ENCODE measurements around the gene ELF5. TPM values are rescaled to one million over a fixed set of nuclear protein-coding genes. Genes with fewer than 3 reads are reported as not detected.

ELF5 gene
- total and polyA plus RNA-seq, 2 of the 13 experiments (the other 11 are each of a cell fraction or from before 2014, with no cell fraction given), result 0.51 to 2.6 TPM

DNA sequence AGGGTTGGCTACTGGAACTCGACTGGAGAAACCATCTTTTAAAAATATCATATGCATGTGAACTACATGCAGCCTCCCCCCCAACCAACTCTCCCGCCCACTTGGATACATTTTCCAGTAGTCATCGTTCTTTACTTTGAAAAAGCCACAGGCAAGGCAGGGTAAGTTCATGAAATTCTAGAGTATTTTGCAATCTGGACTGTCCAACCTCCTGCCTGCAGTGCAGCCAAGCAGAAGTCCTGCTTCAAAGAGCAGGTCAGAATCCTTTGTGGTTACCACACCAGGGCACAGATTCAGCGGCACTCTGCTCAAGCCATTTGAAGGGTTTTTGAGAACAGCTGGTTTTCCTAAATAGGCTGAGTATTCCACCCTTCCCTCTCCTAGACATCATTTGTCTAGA lies 12.1 kb downstream of the ELF5 start (continued):
- TF ChIP-seq ZNF335 (CRISPR knock-in tag; IDR thresholded peaks at IDR 0.05) (peak; percentile 97), MAFK (conservative IDR thresholded peaks at IDR 0.05 in 1 of 2, IDR thresholded peaks at IDR 0.05 in 1 of 2; ENCODE audit: low read length in 2 of 2) (0 out of 4 replicates have a peak, but pooled peaks of 1 of the 2 experiments have one; percentile 9), AGO2 (optimal IDR thresholded peaks at IDR 0.05; ENCODE audit: low read depth, low read length) (no peak), IKZF1 (IDR thresholded peaks at IDR 0.05) (no peak), RXRB (CRISPR knock-in tag; IDR thresholded peaks at IDR 0.05; ENCODE audit: borderline replicate concordance) (peak; percentile 46; the same call in 1 of the 2 replicates), ZNF558 (CRISPR knock-in tag; IDR thresholded peaks at IDR 0.05; ENCODE audit: borderline replicate concordance) (no peak), MEIS1 (CRISPR knock-in tag; IDR thresholded peaks at IDR 0.05; ENCODE audit: borderline replicate concordance) (no peak), LCORL (IDR thresholded peaks at IDR 0.05) (no peak), LCORL (CRISPR knock-in tag; IDR thresholded peaks at IDR 0.05) (peak; percentile 72), GATAD1 (CRISPR knock-in tag; IDR thresholded peaks at IDR 0.05) (no peak), ISX (CRISPR knock-in tag; conservative IDR thresholded peaks at IDR 0.05) (no peak), NCOR1 (IDR thresholded peaks at IDR 0.05; ENCODE audit: borderline replicate concordance, low read length) (peak; percentile 57; the same call in 1 of the 2 replicates), ZFP41 (CRISPR knock-in tag; IDR thresholded peaks at IDR 0.05; ENCODE audit: borderline replicate concordance) (no peak)
- TF ChIP-seq, protein P1, sequence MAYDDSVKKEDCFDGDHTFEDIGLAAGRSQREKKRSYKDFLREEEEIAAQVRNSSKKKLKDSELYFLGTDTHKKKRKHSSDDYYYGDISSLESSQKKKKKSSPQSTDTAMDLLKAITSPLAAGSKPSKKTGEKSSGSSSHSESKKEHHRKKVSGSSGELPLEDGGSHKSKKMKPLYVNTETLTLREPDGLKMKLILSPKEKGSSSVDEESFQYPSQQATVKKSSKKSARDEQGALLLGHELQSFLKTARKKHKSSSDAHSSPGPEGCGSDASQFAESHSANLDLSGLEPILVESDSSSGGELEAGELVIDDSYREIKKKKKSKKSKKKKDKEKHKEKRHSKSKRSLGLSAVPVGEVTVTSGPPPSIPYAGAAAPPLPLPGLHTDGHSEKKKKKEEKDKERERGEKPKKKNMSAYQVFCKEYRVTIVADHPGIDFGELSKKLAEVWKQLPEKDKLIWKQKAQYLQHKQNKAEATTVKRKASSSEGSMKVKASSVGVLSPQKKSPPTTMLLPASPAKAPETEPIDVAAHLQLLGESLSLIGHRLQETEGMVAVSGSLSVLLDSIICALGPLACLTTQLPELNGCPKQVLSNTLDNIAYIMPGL (CRISPR knock-in tag; IDR thresholded peaks at IDR 0.05; ENCODE audit: borderline replicate concordance in 1 of 2, low read depth in 1 of 2), result 0 out of 4 replicates have a peak, but pooled peaks of 1 of the 2 experiments have one; percentile 10
- TF ChIP-seq, protein P2, sequence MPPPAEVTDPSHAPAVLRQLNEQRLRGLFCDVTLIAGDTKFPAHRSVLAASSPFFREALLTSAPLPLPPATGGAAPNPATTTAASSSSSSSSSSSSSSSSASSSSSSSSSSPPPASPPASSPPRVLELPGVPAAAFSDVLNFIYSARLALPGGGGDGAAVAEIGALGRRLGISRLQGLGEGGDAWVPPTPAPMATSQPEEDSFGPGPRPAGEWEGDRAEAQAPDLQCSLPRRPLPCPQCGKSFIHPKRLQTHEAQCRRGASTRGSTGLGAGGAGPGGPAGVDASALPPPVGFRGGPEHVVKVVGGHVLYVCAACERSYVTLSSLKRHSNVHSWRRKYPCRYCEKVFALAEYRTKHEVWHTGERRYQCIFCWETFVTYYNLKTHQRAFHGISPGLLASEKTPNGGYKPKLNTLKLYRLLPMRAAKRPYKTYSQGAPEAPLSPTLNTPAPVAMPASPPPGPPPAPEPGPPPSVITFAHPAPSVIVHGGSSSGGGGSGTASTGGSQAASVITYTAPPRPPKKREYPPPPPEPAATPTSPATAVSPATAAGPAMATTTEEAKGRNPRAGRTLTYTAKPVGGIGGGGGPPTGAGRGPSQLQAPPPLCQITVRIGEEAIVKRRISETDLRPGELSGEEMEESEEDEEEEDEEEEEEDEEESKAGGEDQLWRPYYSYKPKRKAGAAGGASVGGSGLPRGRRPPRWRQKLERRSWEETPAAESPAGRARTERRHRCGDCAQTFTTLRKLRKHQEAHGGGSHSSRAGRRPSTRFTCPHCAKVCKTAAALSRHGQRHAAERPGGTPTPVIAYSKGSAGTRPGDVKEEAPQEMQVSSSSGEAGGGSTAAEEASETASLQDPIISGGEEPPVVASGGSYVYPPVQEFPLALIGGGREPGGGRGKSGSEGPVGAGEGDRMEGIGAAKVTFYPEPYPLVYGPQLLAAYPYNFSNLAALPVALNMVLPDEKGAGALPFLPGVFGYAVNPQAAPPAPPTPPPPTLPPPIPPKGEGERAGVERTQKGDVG (CRISPR knock-in tag; IDR thresholded peaks at IDR 0.05; ENCODE audit: borderline replicate concordance), result no peak
- TF ChIP-seq, protein P3, sequence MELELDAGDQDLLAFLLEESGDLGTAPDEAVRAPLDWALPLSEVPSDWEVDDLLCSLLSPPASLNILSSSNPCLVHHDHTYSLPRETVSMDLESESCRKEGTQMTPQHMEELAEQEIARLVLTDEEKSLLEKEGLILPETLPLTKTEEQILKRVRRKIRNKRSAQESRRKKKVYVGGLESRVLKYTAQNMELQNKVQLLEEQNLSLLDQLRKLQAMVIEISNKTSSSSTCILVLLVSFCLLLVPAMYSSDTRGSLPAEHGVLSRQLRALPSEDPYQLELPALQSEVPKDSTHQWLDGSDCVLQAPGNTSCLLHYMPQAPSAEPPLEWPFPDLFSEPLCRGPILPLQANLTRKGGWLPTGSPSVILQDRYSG (CRISPR knock-in tag; IDR thresholded peaks at IDR 0.05), result no peak
- TF ChIP-seq, protein P4, sequence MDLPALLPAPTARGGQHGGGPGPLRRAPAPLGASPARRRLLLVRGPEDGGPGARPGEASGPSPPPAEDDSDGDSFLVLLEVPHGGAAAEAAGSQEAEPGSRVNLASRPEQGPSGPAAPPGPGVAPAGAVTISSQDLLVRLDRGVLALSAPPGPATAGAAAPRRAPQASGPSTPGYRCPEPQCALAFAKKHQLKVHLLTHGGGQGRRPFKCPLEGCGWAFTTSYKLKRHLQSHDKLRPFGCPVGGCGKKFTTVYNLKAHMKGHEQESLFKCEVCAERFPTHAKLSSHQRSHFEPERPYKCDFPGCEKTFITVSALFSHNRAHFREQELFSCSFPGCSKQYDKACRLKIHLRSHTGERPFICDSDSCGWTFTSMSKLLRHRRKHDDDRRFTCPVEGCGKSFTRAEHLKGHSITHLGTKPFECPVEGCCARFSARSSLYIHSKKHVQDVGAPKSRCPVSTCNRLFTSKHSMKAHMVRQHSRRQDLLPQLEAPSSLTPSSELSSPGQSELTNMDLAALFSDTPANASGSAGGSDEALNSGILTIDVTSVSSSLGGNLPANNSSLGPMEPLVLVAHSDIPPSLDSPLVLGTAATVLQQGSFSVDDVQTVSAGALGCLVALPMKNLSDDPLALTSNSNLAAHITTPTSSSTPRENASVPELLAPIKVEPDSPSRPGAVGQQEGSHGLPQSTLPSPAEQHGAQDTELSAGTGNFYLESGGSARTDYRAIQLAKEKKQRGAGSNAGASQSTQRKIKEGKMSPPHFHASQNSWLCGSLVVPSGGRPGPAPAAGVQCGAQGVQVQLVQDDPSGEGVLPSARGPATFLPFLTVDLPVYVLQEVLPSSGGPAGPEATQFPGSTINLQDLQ (CRISPR knock-in tag; IDR thresholded peaks at IDR 0.05), result no peak
- TF ChIP-seq, protein P5, sequence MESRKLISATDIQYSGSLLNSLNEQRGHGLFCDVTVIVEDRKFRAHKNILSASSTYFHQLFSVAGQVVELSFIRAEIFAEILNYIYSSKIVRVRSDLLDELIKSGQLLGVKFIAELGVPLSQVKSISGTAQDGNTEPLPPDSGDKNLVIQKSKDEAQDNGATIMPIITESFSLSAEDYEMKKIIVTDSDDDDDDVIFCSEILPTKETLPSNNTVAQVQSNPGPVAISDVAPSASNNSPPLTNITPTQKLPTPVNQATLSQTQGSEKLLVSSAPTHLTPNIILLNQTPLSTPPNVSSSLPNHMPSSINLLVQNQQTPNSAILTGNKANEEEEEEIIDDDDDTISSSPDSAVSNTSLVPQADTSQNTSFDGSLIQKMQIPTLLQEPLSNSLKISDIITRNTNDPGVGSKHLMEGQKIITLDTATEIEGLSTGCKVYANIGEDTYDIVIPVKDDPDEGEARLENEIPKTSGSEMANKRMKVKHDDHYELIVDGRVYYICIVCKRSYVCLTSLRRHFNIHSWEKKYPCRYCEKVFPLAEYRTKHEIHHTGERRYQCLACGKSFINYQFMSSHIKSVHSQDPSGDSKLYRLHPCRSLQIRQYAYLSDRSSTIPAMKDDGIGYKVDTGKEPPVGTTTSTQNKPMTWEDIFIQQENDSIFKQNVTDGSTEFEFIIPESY (CRISPR knock-in tag; IDR thresholded peaks at IDR 0.05), result no peak

Measured in HepG2 (cell line).